Bronchial epithelial cell (primary cell): ENCODE measurements around the gene CCND1. TPM values are rescaled to one million over a fixed set of nuclear protein-coding genes. Genes with fewer than 3 reads are reported as not detected.
"Not testable (repeated sequence)": the region's sequence is repeated elsewhere in the genome, so short reads cannot be mapped to it uniquely, and the experiment has no call there.

Experiments used
- DNase-seq: peaks from one replicate; pipeline ENCODE4 v3.0.0-alpha.2; 2010; ENCODE audit warnings: low read depth
- FAIRE-seq: peaks from 2 replicates; lab custom pipeline; 2011; peaks lifted over from hg19 to GRCh38; lab: Jason Lieb, UNC
- H3K27me3 ChIP-seq: 2 replicates; pipeline ENCODE4 v1.5.1; 2011; ENCODE audit warnings: low read length; ENCODE audit not compliant: control insufficient read depth, insufficient read depth
- H3K36me3 ChIP-seq: 2 replicates; pipeline ENCODE4 v1.5.1; 2011; ENCODE audit warnings: low read length; ENCODE audit not compliant: control insufficient read depth, insufficient read depth
- H3K4me3 ChIP-seq: 2 replicates; pipeline ENCODE4 v1.5.1; 2011; ENCODE audit warnings: mild to moderate bottlenecking, low read depth, low read length, control low read depth
- CTCF ChIP-seq: IDR thresholded peaks from 2 replicates; pipeline ENCODE4 v1.5.1; 2011; ENCODE audit warnings: mild to moderate bottlenecking, moderate library complexity, low read length, control low read depth, inconsistent platforms; ENCODE audit not compliant: insufficient read depth, severe bottlenecking
- total RNA-seq: library from RNA; depleted of rRNA; stranded (reverse); fragments of >200 nt; gene quantifications from 2 replicates; pipeline ENCODE4 v1.2.1, GENCODE V29; 2014

The CCND1 gene
- total RNA-seq, 1 donor from 2014 or later: 198 TPM

- FAIRE-seq (no peak), DNase-seq (no peak)
- no peak for TF ChIP-seq CTCF
- no peaks in the 10 kb centered on the region for H3K36me3 ChIP-seq
- H3K27me3 ChIP-seq: no peaks in the 10 kb centered on the region
- H3K4me3 ChIP-seq: no peak overlapping the region
These were observed 45.9 kb downstream of the CCND1 start for GRCh38 chr11:69686856-69687255.

GRCh38 chr11:69687969-69688771, 47.2 kb downstream of the CCND1 start:
- H3K27me3 ChIP-seq, H3K4me3 ChIP-seq, FAIRE-seq, H3K36me3 ChIP-seq: not testable (repeated sequence)
- peak; percentile 76 for DNase-seq

GRCh38 chr11:69689484-69690319, 48.7 kb downstream of the CCND1 start:
- no peaks in the 10 kb centered on the region for H3K27me3 ChIP-seq
- no peaks in the 10 kb centered on the region for H3K36me3 ChIP-seq
- FAIRE-seq (no peak), DNase-seq (no peak)
- no peak overlapping the region for H3K4me3 ChIP-seq
- TF ChIP-seq CTCF: no peak

GRCh38 chr11:69691463-69691862, 50.5 kb downstream of the CCND1 start:
- no peak overlapping the region for H3K4me3 ChIP-seq

GRCh38 chr11:69692422-69692821, 51.5 kb downstream of the CCND1 start:
- TF ChIP-seq CTCF: no peak
- H3K4me3 ChIP-seq: no peak overlapping the region
- H3K36me3 ChIP-seq: no peaks in the 10 kb centered on the region
- FAIRE-seq: no peak
- peaks cover 2% of the 10 kb centered on the region for H3K27me3 ChIP-seq
- DNase-seq: no peak

More at GRCh38 chr11:69691463-69691862, 50.5 kb downstream of the CCND1 start:
- DNase-seq: peak; percentile 31
- no peak for FAIRE-seq
- TF ChIP-seq CTCF: no peak
- Histone ChIP-seq H3K27me3 (peaks cover 2% of the 10 kb centered on the region), H3K36me3 (no peaks in the 10 kb centered on the region)

GRCh38 chr11:69694781-69695180, 53.8 kb downstream of the CCND1 start:
- peaks cover 2% of the 10 kb centered on the region for H3K27me3 ChIP-seq
- TF ChIP-seq CTCF: no peak
- no peak overlapping the region for H3K4me3 ChIP-seq
- FAIRE-seq: no peak
- H3K36me3 ChIP-seq: no peaks in the 10 kb centered on the region
- no peak for DNase-seq
